Measurements from ENCODE around the gene PLCL1.

DNA sequence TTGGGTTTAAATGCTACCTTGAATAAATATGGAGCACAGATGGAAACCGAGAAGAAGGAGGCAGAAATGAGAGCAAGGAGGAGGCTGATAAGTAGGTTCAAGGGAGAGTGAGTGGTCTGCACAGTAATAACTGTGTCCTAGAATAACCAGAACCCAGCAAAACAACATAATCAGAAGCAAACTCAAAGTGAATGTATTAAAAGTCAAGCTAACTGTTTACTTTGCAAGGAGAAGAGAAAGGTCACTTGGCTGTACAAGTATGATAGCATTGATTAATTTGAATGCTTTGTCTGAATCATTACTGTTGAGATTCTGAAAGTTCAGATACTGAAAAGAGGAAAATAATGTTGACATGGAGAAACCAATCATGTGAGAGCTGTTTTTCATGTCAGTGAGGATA lies 258.8 kb downstream of the PLCL1 start:
- TF ChIP-seq, protein P1, sequence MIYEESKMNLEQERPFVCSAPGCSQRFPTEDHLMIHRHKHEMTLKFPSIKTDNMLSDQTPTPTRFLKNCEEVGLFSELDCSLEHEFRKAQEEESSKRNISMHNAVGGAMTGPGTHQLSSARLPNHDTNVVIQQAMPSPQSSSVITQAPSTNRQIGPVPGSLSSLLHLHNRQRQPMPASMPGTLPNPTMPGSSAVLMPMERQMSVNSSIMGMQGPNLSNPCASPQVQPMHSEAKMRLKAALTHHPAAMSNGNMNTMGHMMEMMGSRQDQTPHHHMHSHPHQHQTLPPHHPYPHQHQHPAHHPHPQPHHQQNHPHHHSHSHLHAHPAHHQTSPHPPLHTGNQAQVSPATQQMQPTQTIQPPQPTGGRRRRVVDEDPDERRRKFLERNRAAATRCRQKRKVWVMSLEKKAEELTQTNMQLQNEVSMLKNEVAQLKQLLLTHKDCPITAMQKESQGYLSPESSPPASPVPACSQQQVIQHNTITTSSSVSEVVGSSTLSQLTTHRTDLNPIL (CRISPR knock-in tag; IDR thresholded peaks at IDR 0.05; ENCODE audit: low read depth), result no peak
- TF ChIP-seq RARB (CRISPR knock-in tag; IDR thresholded peaks at IDR 0.05) (no peak), ZFP30 (CRISPR knock-in tag; IDR thresholded peaks at IDR 0.05) (no peak), ARNTL (CRISPR knock-in tag; IDR thresholded peaks at IDR 0.05; ENCODE audit: borderline replicate concordance, low read depth) (no peak), SNAI2 (CRISPR knock-in tag; IDR thresholded peaks at IDR 0.05) (no peak), ZC3H10 (CRISPR knock-in tag; IDR thresholded peaks at IDR 0.05) (no peak), ISL1 (CRISPR knock-in tag; IDR thresholded peaks at IDR 0.05) (no peak), TCF4 (CRISPR knock-in tag; IDR thresholded peaks at IDR 0.05; ENCODE audit: borderline replicate concordance) (no peak), OSR1 (CRISPR knock-in tag; IDR thresholded peaks at IDR 0.05) (no peak), GLIS3 (CRISPR knock-in tag; IDR thresholded peaks at IDR 0.05) (no peak)
- TF ChIP-seq, protein P2, sequence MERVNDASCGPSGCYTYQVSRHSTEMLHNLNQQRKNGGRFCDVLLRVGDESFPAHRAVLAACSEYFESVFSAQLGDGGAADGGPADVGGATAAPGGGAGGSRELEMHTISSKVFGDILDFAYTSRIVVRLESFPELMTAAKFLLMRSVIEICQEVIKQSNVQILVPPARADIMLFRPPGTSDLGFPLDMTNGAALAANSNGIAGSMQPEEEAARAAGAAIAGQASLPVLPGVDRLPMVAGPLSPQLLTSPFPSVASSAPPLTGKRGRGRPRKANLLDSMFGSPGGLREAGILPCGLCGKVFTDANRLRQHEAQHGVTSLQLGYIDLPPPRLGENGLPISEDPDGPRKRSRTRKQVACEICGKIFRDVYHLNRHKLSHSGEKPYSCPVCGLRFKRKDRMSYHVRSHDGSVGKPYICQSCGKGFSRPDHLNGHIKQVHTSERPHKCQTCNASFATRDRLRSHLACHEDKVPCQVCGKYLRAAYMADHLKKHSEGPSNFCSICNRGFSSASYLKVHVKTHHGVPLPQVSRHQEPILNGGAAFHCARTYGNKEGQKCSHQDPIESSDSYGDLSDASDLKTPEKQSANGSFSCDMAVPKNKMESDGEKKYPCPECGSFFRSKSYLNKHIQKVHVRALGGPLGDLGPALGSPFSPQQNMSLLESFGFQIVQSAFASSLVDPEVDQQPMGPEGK (CRISPR knock-in tag; IDR thresholded peaks at IDR 0.05; ENCODE audit: borderline replicate concordance), result no peak
- TF ChIP-seq, protein P3, sequence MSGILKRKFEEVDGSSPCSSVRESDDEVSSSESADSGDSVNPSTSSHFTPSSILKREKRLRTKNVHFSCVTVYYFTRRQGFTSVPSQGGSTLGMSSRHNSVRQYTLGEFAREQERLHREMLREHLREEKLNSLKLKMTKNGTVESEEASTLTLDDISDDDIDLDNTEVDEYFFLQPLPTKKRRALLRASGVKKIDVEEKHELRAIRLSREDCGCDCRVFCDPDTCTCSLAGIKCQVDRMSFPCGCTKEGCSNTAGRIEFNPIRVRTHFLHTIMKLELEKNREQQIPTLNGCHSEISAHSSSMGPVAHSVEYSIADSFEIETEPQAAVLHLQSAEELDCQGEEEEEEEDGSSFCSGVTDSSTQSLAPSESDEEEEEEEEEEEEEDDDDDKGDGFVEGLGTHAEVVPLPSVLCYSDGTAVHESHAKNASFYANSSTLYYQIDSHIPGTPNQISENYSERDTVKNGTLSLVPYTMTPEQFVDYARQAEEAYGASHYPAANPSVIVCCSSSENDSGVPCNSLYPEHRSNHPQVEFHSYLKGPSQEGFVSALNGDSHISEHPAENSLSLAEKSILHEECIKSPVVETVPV (CRISPR knock-in tag; IDR thresholded peaks at IDR 0.05), result no peak
- TF ChIP-seq, protein P4, sequence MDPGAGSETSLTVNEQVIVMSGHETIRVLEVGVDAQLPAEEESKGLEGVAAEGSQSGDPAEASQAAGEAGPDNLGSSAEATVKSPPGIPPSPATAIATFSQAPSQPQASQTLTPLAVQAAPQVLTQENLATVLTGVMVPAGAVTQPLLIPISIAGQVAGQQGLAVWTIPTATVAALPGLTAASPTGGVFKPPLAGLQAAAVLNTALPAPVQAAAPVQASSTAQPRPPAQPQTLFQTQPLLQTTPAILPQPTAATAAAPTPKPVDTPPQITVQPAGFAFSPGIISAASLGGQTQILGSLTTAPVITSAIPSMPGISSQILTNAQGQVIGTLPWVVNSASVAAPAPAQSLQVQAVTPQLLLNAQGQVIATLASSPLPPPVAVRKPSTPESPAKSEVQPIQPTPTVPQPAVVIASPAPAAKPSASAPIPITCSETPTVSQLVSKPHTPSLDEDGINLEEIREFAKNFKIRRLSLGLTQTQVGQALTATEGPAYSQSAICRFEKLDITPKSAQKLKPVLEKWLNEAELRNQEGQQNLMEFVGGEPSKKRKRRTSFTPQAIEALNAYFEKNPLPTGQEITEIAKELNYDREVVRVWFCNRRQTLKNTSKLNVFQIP (CRISPR knock-in tag; IDR thresholded peaks at IDR 0.05; ENCODE audit: borderline replicate concordance, low read depth), result no peak

Measured in SK-N-SH treated with all-trans-retinoic acid at 6 μM for 48 hours (cell line).